Activated naive CD8-positive, alpha-beta T cell (primary cell): ENCODE results near the gene FAM219B.

ENCODE experiments used
- H3K27ac Mint-ChIP-seq: one replicate; pipeline ENCODE4 v1.8.0; 2021; ENCODE audit warnings: mixed read lengths
- H3K27me3 Mint-ChIP-seq: one replicate; pipeline ENCODE4 v1.8.0; 2021; ENCODE audit warnings: mixed read lengths
- H3K36me3 Mint-ChIP-seq: one replicate; pipeline ENCODE4 v1.8.0; 2021; ENCODE audit warnings: mixed read lengths
- H3K4me1 Mint-ChIP-seq: one replicate; pipeline ENCODE4 v1.8.0; 2021; ENCODE audit warnings: low read depth, mixed read lengths
- H3K4me3 Mint-ChIP-seq: one replicate; pipeline ENCODE4 v1.8.0; 2021; ENCODE audit warnings: mild to moderate bottlenecking, mixed read lengths
- H3K9me3 Mint-ChIP-seq: one replicate; pipeline ENCODE4 v1.8.0; 2021; ENCODE audit warnings: low read depth, mixed read lengths

FAM219B gene

DNA sequence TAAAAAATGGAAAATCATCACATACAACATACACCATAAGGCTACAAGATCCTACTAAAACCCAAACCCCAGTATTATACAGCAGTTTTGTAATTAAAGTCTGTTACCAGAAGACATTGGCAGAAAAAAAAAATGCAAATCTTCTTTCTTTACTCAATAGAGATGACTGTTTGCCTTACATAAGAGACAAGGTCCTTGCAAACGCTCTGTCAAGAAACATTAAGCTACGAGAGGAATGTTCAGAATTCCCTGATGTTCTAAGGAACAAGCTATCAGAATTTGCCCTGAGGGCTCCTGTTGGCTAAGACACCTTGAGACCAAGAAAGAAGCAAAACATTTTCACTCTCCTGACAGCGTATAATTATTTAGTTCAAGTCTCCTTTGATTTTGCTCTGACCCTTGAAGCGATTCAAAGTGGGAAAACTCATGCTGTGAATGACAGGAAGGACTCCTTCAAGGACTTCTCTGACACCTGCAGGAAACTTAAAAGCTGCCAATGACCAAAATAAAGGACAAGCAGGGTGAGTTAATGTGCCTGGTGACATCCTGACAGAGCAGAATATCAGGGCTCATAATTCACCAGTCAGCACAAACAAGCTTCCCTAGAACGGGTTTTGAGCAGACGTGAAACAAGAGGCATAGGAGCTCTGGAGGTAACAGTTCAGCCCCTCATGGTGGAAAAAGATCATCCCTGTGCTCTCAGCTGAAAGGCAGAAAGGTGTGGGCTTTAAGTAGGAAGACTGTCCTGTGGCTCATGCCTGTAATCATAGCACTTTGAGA is 36.0 kb downstream of the FAM219B start:
- Mint-ChIP-seq H3K4me1 (peaks cover 71% of the 10 kb centered on the region), H3K9me3 (no peaks in the 10 kb centered on the region), H3K27ac (peak overlapping the region; percentile 91), H3K36me3 (peaks cover 11% of the 10 kb centered on the region), H3K27me3 (no peaks in the 10 kb centered on the region), H3K4me3 (peak overlapping the region; percentile 96)

DNA sequence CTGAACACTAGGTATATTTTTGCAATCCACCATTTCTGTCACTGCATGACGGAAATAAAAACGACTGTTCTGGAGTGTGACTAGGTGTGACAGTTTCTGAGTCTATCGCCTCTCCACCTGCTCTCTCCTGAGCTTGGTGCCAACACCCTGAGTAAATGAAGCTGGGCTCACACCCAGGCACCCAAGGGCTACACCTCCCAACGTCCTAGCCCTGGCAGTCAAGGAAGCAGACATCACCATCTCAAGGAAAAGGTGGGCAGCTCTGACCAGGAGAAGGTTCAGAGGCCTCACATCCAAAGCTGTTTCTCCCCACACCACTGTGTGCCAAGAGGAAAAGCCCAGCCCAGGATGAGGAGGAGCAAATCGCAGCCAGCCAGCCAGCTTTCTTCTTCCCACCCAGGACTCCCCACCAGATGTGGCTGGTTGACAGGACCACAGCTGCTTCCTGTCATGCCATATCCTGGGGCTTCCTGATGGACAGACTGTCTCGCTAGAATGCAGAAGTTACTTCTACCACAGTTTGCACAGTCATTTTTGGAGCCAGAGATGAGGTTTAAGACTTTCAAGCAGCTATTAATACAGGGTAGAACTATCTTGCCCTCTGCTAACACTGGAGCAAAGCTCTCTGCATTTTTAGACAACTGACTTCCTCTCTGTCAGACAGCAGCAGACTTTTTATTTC is 36.8 kb downstream of the FAM219B start:
- Mint-ChIP-seq H3K27me3 (no peaks in the 10 kb centered on the region), H3K27ac (peak overlapping the region; percentile 91), H3K9me3 (no peaks in the 10 kb centered on the region), H3K4me3 (peak overlapping the region; percentile 96), H3K4me1 (peaks cover 75% of the 10 kb centered on the region), H3K36me3 (peaks cover 11% of the 10 kb centered on the region)

DNA sequence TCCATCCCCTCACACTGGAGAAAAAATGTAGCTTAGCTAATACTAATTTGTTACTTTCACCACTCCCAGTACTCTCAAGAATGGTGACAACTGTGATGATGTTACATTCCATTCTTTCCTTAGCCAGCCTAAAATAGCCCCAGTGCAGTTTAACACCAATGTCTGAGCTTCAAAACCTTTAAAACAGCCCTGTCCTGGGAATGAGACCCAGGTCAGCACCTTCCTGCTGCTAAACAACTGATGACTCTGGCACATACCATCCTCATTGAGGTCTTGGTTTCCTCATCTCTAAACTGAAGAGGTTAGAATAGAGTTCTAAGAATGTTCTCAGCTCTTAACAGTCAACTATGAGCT is 37.3 kb downstream of the FAM219B start:
- Mint-ChIP-seq H3K36me3 (peaks cover 11% of the 10 kb centered on the region), H3K27ac (peak overlapping the region; percentile 91), H3K27me3 (no peaks in the 10 kb centered on the region), H3K4me3 (peak overlapping the region; percentile 96), H3K4me1 (peaks cover 80% of the 10 kb centered on the region), H3K9me3 (no peaks in the 10 kb centered on the region)

DNA sequence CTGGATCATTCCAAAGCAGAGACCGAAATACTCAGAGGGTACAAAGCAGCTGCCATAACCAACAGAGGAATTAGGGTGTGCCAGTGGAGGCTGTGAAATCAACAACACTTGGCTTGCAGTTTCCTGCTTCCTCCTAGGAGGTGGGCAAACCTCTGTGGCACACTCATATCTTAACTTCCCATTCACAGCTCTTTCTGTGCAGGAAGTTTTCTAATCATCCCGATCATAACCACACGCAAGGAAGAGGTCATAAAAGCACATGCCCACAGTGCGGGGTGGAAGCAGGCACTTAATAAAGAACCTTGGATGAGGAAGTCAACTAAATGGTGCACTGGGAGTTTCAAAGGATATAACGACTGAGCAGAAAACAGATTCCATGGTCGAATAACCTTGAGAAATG is 38.6 kb downstream of the FAM219B start:
- Mint-ChIP-seq H3K4me1 (peaks cover 83% of the 10 kb centered on the region), H3K36me3 (peaks cover 11% of the 10 kb centered on the region), H3K27ac (peak overlapping the region; percentile 93), H3K9me3 (no peaks in the 10 kb centered on the region), H3K27me3 (no peaks in the 10 kb centered on the region), H3K4me3 (peak overlapping the region; percentile 82)

DNA sequence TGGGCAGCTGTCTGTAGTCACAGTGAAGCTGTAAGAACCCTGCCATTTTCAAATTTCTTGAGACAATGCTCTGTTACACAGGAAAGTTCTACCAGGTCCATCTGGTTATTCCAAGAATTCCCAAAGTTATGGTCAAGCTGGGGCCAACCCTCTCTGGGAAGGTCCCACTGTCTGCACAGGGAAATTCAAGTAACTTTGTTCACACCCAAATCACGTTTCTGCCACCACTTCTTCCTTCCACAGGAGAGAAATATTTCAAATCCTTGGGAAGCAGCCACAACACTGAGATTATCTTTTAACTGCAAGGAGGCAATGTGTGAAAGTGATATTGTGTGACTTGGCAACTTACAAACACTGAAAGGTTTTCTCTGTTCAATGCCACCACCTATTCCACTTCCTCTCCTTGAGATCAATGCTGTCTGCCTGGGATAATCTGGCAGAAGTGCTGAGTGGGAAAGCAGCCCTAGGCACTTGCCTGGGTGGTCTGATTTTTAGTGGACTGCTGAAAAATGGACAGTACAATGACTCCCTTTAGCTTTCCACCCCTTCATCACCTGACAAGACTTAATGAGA is 39.1 kb downstream of the FAM219B start:
- Mint-ChIP-seq H3K27ac (peak overlapping the region; percentile 93), H3K4me1 (peaks cover 79% of the 10 kb centered on the region), H3K27me3 (no peaks in the 10 kb centered on the region), H3K9me3 (no peaks in the 10 kb centered on the region), H3K36me3 (peaks cover 9% of the 10 kb centered on the region), H3K4me3 (peak overlapping the region; percentile 82)

DNA sequence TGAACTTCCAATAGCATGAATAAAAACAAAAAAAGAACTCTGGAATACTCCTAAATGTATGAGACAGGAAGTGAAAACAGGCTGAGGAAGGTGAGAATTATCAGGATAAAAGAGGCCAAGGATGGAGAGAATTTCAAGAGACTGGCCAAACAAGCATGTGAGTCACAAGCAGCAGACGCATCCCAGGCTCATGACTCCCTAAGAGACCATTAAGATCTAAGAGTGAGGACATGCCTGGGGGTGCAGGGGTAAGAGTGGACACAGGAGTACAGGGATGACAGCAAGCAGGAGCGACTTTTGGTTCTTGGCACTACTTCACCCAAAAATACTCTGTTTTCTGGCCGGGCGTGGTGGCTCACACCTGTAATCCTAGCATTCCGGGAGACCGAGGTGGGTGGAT is 40.6 kb downstream of the FAM219B start:
- peak overlapping the region; percentile 83 for H3K27ac Mint-ChIP-seq
- no peaks in the 10 kb centered on the region for H3K9me3 Mint-ChIP-seq
- no peaks in the 10 kb centered on the region for H3K27me3 Mint-ChIP-seq
- H3K36me3 Mint-ChIP-seq, result peaks cover 8% of the 10 kb centered on the region
- peak overlapping the region; percentile 44 for H3K4me3 Mint-ChIP-seq
- peaks cover 74% of the 10 kb centered on the region for H3K4me1 Mint-ChIP-seq

DNA sequence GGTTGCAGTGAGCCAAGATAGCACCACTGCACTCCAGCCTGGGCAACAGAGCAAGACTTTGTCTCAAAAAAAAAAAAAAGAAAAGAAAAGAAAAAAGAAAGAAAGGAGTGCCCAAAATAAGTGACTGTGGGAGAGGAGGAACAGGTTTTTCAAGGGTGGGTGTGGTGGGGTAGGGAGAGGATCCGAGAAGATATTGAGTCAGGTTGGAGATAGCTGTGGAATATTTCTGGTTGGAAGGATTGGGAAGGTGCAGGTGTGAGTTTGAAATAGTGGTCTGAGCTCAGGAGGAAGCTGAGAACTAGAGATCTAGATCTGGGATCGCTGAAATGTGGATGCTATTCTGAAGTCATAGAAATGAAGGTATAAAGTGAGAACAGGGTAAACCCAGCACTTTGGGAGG is 41.3 kb downstream of the FAM219B start:
- Mint-ChIP-seq H3K4me1 (peaks cover 67% of the 10 kb centered on the region), H3K36me3 (peaks cover 8% of the 10 kb centered on the region), H3K27me3 (no peaks in the 10 kb centered on the region)

DNA sequence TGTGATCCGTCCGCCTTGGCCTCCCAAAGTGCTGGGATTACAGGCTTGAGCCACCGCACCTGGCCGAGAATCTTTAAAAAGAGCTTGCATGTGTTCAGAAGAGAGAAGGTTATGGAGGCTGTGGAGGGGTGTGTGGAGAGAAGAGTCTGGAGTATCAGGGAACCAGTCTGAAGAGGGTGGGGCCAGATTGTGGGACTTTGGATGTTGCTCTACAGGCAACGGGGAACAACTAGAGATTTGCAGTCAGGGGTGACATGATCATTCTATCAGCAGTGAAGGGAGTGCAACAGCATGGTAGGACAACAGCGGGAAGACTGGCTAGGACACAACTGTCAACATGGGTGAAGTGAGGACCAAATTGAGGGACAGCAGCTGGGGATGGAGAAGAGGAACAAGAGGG is 42.4 kb downstream of the FAM219B start:
- H3K9me3 Mint-ChIP-seq, result no peaks in the 10 kb centered on the region
- no peaks in the 10 kb centered on the region for H3K27me3 Mint-ChIP-seq
- H3K4me3 Mint-ChIP-seq, result no peak overlapping the region
- peaks cover 61% of the 10 kb centered on the region for H3K4me1 Mint-ChIP-seq
- H3K36me3 Mint-ChIP-seq, result peaks cover 5% of the 10 kb centered on the region
- H3K27ac Mint-ChIP-seq, result peak overlapping the region; percentile 70

More for the DNA sequence above, 41.3 kb downstream of the FAM219B start:
- Mint-ChIP-seq H3K4me3 (no peak overlapping the region), H3K9me3 (no peaks in the 10 kb centered on the region), H3K27ac (peak overlapping the region; percentile 43)

DNA sequence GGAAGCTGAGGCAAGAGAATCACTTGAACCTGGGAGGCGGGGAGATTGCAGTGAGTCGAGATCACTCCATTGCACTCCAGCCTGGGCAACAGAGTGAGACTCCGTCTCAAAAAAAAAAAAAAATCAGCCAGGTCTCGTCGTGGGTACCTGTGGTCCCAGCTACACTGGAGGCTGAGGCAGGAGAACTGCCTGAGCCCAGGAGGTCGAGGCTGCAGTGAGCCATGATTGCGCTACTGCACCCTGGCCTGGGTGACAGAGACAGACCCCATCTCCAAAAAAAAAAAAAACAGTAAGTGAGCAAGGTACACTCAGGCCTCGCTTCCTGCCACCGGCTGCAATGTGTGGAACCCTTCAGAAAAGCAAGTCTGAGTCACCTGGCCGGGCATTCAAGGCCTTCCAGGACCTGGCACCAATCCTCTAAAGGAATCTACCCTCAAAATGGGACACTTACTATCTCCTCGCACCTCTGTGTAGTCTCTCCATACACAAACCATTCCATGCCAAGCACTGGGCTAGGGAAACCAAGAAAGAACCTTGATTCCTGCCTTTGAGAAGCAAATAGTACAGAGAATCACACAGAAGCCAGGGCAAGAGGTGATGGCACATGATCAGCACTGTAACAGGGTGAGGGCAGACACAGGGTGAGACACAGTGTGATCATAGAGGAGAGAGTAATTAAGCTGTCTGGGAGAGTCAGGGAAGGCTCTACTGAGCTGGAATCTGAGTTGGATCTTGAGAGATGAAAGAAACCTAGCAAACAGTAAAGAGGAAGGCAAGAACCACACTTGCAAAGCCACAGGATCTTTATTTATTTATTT is 43.2 kb downstream of the FAM219B start:
- peaks cover 60% of the 10 kb centered on the region for H3K4me1 Mint-ChIP-seq
- peak overlapping the region; percentile 27 for H3K4me3 Mint-ChIP-seq
- peak overlapping the region; percentile 77 for H3K27ac Mint-ChIP-seq

DNA sequence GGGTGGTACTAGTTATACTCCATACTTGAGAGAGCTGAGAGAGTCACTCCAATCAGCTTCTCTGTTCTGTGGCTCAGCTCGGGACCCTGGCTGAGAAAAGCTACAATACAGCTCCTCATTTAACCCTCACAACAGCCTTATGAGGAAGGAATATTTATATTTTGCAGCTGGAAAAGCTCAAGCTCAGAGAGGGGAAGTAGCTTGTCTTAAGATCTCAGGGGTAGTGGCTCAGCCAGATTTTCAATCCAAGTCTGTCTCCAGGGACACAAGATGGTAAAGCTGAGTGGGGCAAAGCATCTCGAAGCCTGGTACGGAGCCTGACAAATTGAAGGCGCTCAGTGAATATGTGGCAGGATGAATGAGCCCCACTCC is 48.3 kb downstream of the FAM219B start:
- no peaks in the 10 kb centered on the region for H3K27me3 Mint-ChIP-seq
- no peak overlapping the region for H3K4me3 Mint-ChIP-seq
- peaks cover 36% of the 10 kb centered on the region for H3K4me1 Mint-ChIP-seq
- H3K27ac Mint-ChIP-seq, result peak overlapping the region; percentile 92
- no peaks in the 10 kb centered on the region for H3K36me3 Mint-ChIP-seq
- H3K9me3 Mint-ChIP-seq, result no peaks in the 10 kb centered on the region

More for the DNA sequence above, 43.2 kb downstream of the FAM219B start:
- H3K9me3 Mint-ChIP-seq, result no peaks in the 10 kb centered on the region
- no peaks in the 10 kb centered on the region for H3K27me3 Mint-ChIP-seq
- peaks cover 5% of the 10 kb centered on the region for H3K36me3 Mint-ChIP-seq

DNA sequence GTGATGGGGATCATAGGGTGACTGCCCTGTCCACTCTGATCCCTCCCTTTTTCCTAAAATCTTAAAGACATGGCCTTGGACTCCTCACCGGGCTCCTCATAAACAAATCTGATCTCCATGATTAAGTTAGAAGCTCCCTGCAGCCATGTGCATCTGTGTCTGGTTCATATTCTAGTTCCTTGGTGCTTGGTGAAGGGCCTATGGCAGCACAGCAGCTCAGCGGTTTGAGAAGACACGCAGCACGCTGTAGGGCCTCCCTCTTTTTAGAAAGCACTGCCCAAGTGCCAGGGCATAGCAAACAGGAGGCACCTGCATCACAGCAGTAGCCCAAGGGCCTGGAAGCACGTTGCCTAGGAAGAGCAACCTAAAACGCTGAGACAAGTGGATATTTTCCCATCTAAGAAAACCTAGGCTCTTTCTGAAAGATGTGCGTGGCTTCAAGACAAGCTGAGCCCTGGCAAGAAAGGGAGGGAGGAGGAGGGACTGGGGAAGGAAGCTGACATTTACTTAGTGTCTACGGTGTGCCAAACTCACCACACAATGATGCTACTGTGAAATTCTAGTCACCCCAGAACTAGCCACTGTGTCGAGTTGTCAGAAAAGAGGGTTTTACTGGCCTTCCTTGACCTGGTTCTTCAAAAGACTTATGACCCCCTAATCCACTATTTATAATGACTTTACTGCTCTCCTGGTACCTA is 48.8 kb downstream of the FAM219B start:
- H3K4me1 Mint-ChIP-seq, result peaks cover 36% of the 10 kb centered on the region
- H3K4me3 Mint-ChIP-seq, result no peak overlapping the region
- H3K27me3 Mint-ChIP-seq, result no peaks in the 10 kb centered on the region
- no peaks in the 10 kb centered on the region for H3K9me3 Mint-ChIP-seq
- no peaks in the 10 kb centered on the region for H3K36me3 Mint-ChIP-seq
- H3K27ac Mint-ChIP-seq, result peak overlapping the region; percentile 92

DNA sequence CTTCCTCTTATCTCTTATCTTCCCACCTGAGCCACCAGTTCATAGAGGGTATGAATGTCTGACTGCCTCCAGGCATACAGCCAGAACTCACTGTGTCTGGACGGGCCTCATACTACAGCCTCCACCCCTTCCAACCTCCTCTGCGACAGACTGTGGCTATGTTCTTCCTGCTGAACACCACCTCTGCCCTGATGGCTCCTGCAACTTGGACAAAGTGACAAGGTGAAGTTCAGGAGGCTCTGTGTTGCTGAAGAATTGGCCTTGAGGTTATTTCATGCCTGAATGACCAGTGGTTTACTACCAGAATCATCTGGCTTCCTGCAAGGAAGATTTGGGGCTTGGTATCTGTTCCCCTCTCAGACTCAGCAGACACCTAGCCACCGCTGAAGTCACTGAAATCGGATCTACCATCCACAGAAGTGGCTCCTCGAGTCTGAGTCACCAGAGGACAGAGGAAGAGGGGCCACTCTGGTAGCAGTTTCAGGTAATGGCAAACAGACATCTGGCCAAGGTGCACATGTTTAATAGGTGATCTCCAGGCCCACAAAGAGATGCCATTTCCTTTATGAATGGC is 49.5 kb downstream of the FAM219B start:
- H3K4me3 Mint-ChIP-seq, result no peak overlapping the region
- H3K4me1 Mint-ChIP-seq, result peaks cover 34% of the 10 kb centered on the region
- H3K27me3 Mint-ChIP-seq, result no peaks in the 10 kb centered on the region
- H3K36me3 Mint-ChIP-seq, result no peaks in the 10 kb centered on the region
- H3K9me3 Mint-ChIP-seq, result no peaks in the 10 kb centered on the region
- H3K27ac Mint-ChIP-seq, result peak overlapping the region; percentile 92

DNA sequence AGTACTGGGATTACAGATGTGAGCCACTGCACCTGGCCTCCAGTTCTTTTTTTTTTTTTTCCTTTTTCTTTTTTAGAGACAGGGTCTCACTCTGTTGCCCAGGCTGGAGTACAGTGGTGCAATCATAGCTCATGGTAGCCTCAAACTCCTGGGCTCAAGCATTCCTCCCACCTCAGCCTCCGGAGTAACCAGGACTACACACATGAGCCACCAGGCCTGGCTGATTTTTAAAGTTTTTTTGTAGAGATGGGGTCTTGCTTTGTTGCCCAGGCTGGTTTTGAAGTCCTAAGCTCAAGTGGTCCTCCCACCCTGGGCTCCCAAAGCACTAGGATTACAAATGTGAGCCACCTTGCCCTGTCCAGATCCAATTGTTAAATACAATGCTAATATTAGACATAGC is 50.1 kb downstream of the FAM219B start:
- Mint-ChIP-seq H3K9me3 (no peaks in the 10 kb centered on the region), H3K27me3 (no peaks in the 10 kb centered on the region), H3K4me3 (no peak overlapping the region), H3K4me1 (peaks cover 34% of the 10 kb centered on the region), H3K36me3 (no peaks in the 10 kb centered on the region), H3K27ac (peak overlapping the region; percentile 54)

DNA sequence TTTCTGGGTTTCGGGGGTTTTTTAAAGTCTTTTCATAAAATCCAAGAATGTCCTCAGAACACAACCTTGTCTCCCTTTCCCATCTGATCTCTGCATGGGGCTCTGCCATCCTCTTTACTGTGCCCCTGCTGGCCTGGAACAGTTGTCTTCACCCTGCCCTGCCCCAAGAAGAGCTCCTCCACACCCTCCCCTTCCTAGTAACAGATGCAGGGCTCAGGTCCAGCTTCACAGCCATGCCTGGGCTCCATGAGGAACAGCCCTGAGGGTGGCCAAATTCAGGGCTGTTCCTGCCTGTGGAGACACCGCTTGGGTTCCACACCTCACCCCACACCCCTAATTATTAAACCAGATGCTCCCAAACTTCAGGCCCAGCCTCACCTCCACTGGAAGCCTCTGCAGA is 50.8 kb downstream of the FAM219B start:
- H3K27me3 Mint-ChIP-seq, result no peaks in the 10 kb centered on the region
- H3K36me3 Mint-ChIP-seq, result no peaks in the 10 kb centered on the region
- no peak overlapping the region for H3K4me3 Mint-ChIP-seq
- H3K27ac Mint-ChIP-seq, result peak overlapping the region; percentile 58
- peaks cover 30% of the 10 kb centered on the region for H3K4me1 Mint-ChIP-seq
- H3K9me3 Mint-ChIP-seq, result no peaks in the 10 kb centered on the region
